Measurements from ENCODE around the gene ADAMTS16. TPM values are rescaled to one million over a fixed set of nuclear protein-coding genes. Genes with fewer than 3 reads are reported as not detected.

ADAMTS16 gene
- total RNA-seq, 1 donor from 2014 or later: 5.7 TPM

- H3K27ac ChIP-seq (ENCODE audit: low read depth, low read length): no peak overlapping the region
- no peaks in the 10 kb centered on the region for H3K36me3 ChIP-seq (ENCODE audit: control insufficient read depth in 3 of 3, insufficient read depth in 3 of 3, low read length in 3 of 3)
- no peaks in the 10 kb centered on the region for H3K27me3 ChIP-seq (ENCODE audit: control insufficient read depth in 3 of 3, insufficient read depth in 3 of 3, low read length in 3 of 3)
- H3K9me3 ChIP-seq (ENCODE audit: control insufficient read depth in 3 of 3, low read length in 3 of 3): no peaks in the 10 kb centered on the region
- H3K4me1 ChIP-seq (ENCODE audit: control insufficient read depth in 3 of 3, insufficient read depth in 3 of 3, low read length in 3 of 3): peaks cover 0 to 2% (median 0%) of the 10 kb centered on the region in 3 donors
- H3K4me3 ChIP-seq (ENCODE audit: low read length in 3 of 3): no peak overlapping the region
- no peak overlapping the region for H3K9ac ChIP-seq (ENCODE audit: low read depth in 1 of 3, low read length in 3 of 3)
Measured at GRCh38 chr5:5291357-5291756, 151.2 kb downstream of the ADAMTS16 start.

GRCh38 chr5:5293029-5293428 is 152.9 kb downstream of the ADAMTS16 start:
- H3K4me3 ChIP-seq (ENCODE audit: low read length in 3 of 3): no peak overlapping the region
- H3K9ac ChIP-seq (ENCODE audit: low read depth in 1 of 3, low read length in 3 of 3): no peak overlapping the region
- H3K9me3 ChIP-seq (ENCODE audit: control insufficient read depth in 3 of 3, low read length in 3 of 3): no peaks in the 10 kb centered on the region
- peaks cover 0 to 2% (median 0%) of the 10 kb centered on the region in 3 donors for H3K4me1 ChIP-seq (ENCODE audit: control insufficient read depth in 3 of 3, insufficient read depth in 3 of 3, low read length in 3 of 3)
- no peaks in the 10 kb centered on the region for H3K36me3 ChIP-seq (ENCODE audit: control insufficient read depth in 3 of 3, insufficient read depth in 3 of 3, low read length in 3 of 3)
- no peaks in the 10 kb centered on the region for H3K27me3 ChIP-seq (ENCODE audit: control insufficient read depth in 3 of 3, insufficient read depth in 3 of 3, low read length in 3 of 3)
- no peak overlapping the region for H3K27ac ChIP-seq (ENCODE audit: low read depth, low read length)

GRCh38 chr5:5294429-5294828 is 154.3 kb downstream of the ADAMTS16 start:
- H3K27me3 ChIP-seq (ENCODE audit: control insufficient read depth in 3 of 3, insufficient read depth in 3 of 3, low read length in 3 of 3): no peaks in the 10 kb centered on the region
- no peaks in the 10 kb centered on the region for H3K9me3 ChIP-seq (ENCODE audit: control insufficient read depth in 3 of 3, low read length in 3 of 3)
- H3K4me3 ChIP-seq (ENCODE audit: low read length in 3 of 3): no peak overlapping the region
- peaks cover 0 to 2% (median 0%) of the 10 kb centered on the region in 3 donors for H3K4me1 ChIP-seq (ENCODE audit: control insufficient read depth in 3 of 3, insufficient read depth in 3 of 3, low read length in 3 of 3)
- no peak overlapping the region for H3K9ac ChIP-seq (ENCODE audit: low read depth in 1 of 3, low read length in 3 of 3)
- H3K36me3 ChIP-seq (ENCODE audit: control insufficient read depth in 3 of 3, insufficient read depth in 3 of 3, low read length in 3 of 3): no peaks in the 10 kb centered on the region
- H3K27ac ChIP-seq (ENCODE audit: low read depth, low read length): no peak overlapping the region

- Histone ChIP-seq H3K9me3 (ENCODE audit: control insufficient read depth in 3 of 3, low read length in 3 of 3) (no peaks in the 10 kb centered on the region), H3K27me3 (ENCODE audit: control insufficient read depth in 3 of 3, insufficient read depth in 3 of 3, low read length in 3 of 3) (no peaks in the 10 kb centered on the region), H3K4me1 (ENCODE audit: control insufficient read depth in 3 of 3, insufficient read depth in 3 of 3, low read length in 3 of 3) (peaks cover 0 to 2% (median 0%) of the 10 kb centered on the region in 3 donors), H3K9ac (ENCODE audit: low read depth in 1 of 3, low read length in 3 of 3) (no peak overlapping the region), H3K36me3 (ENCODE audit: control insufficient read depth in 3 of 3, insufficient read depth in 3 of 3, low read length in 3 of 3) (no peaks in the 10 kb centered on the region), H3K4me3 (ENCODE audit: low read length in 3 of 3) (no peak overlapping the region), H3K27ac (ENCODE audit: low read depth, low read length) (no peak overlapping the region)
Measured at GRCh38 chr5:5295351-5295750, 155.2 kb downstream of the ADAMTS16 start.

GRCh38 chr5:5296051-5296450 is 155.9 kb downstream of the ADAMTS16 start:
- Histone ChIP-seq H3K36me3 (ENCODE audit: control insufficient read depth in 3 of 3, insufficient read depth in 3 of 3, low read length in 3 of 3) (no peaks in the 10 kb centered on the region), H3K9me3 (ENCODE audit: control insufficient read depth in 3 of 3, low read length in 3 of 3) (no peaks in the 10 kb centered on the region), H3K27me3 (ENCODE audit: control insufficient read depth in 3 of 3, insufficient read depth in 3 of 3, low read length in 3 of 3) (no peaks in the 10 kb centered on the region), H3K4me1 (ENCODE audit: control insufficient read depth in 3 of 3, insufficient read depth in 3 of 3, low read length in 3 of 3) (peaks cover 0 to 2% (median 0%) of the 10 kb centered on the region in 3 donors), H3K27ac (ENCODE audit: low read depth, low read length) (no peak overlapping the region), H3K9ac (ENCODE audit: low read depth in 1 of 3, low read length in 3 of 3) (no peak overlapping the region), H3K4me3 (ENCODE audit: low read length in 3 of 3) (no peak overlapping the region)

GRCh38 chr5:5297432-5298067 is 157.4 kb downstream of the ADAMTS16 start:
- no peaks in the 10 kb centered on the region for H3K27me3 ChIP-seq (ENCODE audit: control insufficient read depth in 3 of 3, insufficient read depth in 3 of 3, low read length in 3 of 3)
- H3K4me3 ChIP-seq (ENCODE audit: low read length in 3 of 3): no peak overlapping the region
- peaks cover 0 to 5% (median 0%) of the 10 kb centered on the region in 3 donors for H3K9me3 ChIP-seq (ENCODE audit: control insufficient read depth in 3 of 3, low read length in 3 of 3)
- H3K4me1 ChIP-seq (ENCODE audit: control insufficient read depth in 3 of 3, insufficient read depth in 3 of 3, low read length in 3 of 3): peaks cover 0 to 2% (median 0%) of the 10 kb centered on the region in 3 donors
- no peak overlapping the region for H3K9ac ChIP-seq (ENCODE audit: low read depth in 1 of 3, low read length in 3 of 3)
- H3K27ac ChIP-seq (ENCODE audit: low read depth, low read length): no peak overlapping the region
- H3K36me3 ChIP-seq (ENCODE audit: control insufficient read depth in 3 of 3, insufficient read depth in 3 of 3, low read length in 3 of 3): no peaks in the 10 kb centered on the region

- no peak overlapping the region for H3K9ac ChIP-seq (ENCODE audit: low read depth in 1 of 3, low read length in 3 of 3)
- no peak overlapping the region for H3K27ac ChIP-seq (ENCODE audit: low read depth, low read length)
- peaks cover 0 to 5% (median 0%) of the 10 kb centered on the region in 3 donors for H3K9me3 ChIP-seq (ENCODE audit: control insufficient read depth in 3 of 3, low read length in 3 of 3)
- no peaks in the 10 kb centered on the region for H3K27me3 ChIP-seq (ENCODE audit: control insufficient read depth in 3 of 3, insufficient read depth in 3 of 3, low read length in 3 of 3)
- peaks cover 0 to 2% (median 0%) of the 10 kb centered on the region in 3 donors for H3K4me1 ChIP-seq (ENCODE audit: control insufficient read depth in 3 of 3, insufficient read depth in 3 of 3, low read length in 3 of 3)
- no peaks in the 10 kb centered on the region for H3K36me3 ChIP-seq (ENCODE audit: control insufficient read depth in 3 of 3, insufficient read depth in 3 of 3, low read length in 3 of 3)
- no peak overlapping the region for H3K4me3 ChIP-seq (ENCODE audit: low read length in 3 of 3)
Measured at GRCh38 chr5:5298068-5298633, 158.0 kb downstream of the ADAMTS16 start.

GRCh38 chr5:5298841-5299541 is 158.9 kb downstream of the ADAMTS16 start:
- H3K27ac ChIP-seq (ENCODE audit: low read depth, low read length): no peak overlapping the region
- no peak overlapping the region for H3K9ac ChIP-seq (ENCODE audit: low read depth in 1 of 3, low read length in 3 of 3)
- no peaks in the 10 kb centered on the region for H3K36me3 ChIP-seq (ENCODE audit: control insufficient read depth in 3 of 3, insufficient read depth in 3 of 3, low read length in 3 of 3)
- no peak overlapping the region for H3K4me3 ChIP-seq (ENCODE audit: low read length in 3 of 3)
- peaks cover 0 to 5% (median 0%) of the 10 kb centered on the region in 3 donors for H3K9me3 ChIP-seq (ENCODE audit: control insufficient read depth in 3 of 3, low read length in 3 of 3)
- peaks cover 0 to 3% (median 2%) of the 10 kb centered on the region in 3 donors for H3K4me1 ChIP-seq (ENCODE audit: control insufficient read depth in 3 of 3, insufficient read depth in 3 of 3, low read length in 3 of 3)
- H3K27me3 ChIP-seq (ENCODE audit: control insufficient read depth in 3 of 3, insufficient read depth in 3 of 3, low read length in 3 of 3): no peaks in the 10 kb centered on the region

- Histone ChIP-seq H3K9ac (ENCODE audit: low read depth in 1 of 3, low read length in 3 of 3) (no peak overlapping the region), H3K27me3 (ENCODE audit: control insufficient read depth in 3 of 3, insufficient read depth in 3 of 3, low read length in 3 of 3) (no peaks in the 10 kb centered on the region), H3K4me1 (ENCODE audit: control insufficient read depth in 3 of 3, insufficient read depth in 3 of 3, low read length in 3 of 3) (peaks cover 0 to 16% (median 7%) of the 10 kb centered on the region in 3 donors), H3K9me3 (ENCODE audit: control insufficient read depth in 3 of 3, low read length in 3 of 3) (peaks cover 0 to 5% (median 0%) of the 10 kb centered on the region in 3 donors), H3K27ac (ENCODE audit: low read depth, low read length) (no peak overlapping the region), H3K4me3 (ENCODE audit: low read length in 3 of 3) (no peak overlapping the region), H3K36me3 (ENCODE audit: control insufficient read depth in 3 of 3, insufficient read depth in 3 of 3, low read length in 3 of 3) (no peaks in the 10 kb centered on the region)
Measured at GRCh38 chr5:5301176-5301575, 161.0 kb downstream of the ADAMTS16 start.

GRCh38 chr5:5302201-5302600 is 162.1 kb downstream of the ADAMTS16 start:
- Histone ChIP-seq H3K9ac (ENCODE audit: low read depth in 1 of 3, low read length in 3 of 3) (no peak overlapping the region), H3K4me1 (ENCODE audit: control insufficient read depth in 3 of 3, insufficient read depth in 3 of 3, low read length in 3 of 3) (peaks cover 3 to 16% (median 10%) of the 10 kb centered on the region in 3 donors), H3K9me3 (ENCODE audit: control insufficient read depth in 3 of 3, low read length in 3 of 3) (peaks cover 0 to 5% (median 0%) of the 10 kb centered on the region in 3 donors), H3K27ac (ENCODE audit: low read depth, low read length) (no peak overlapping the region), H3K36me3 (ENCODE audit: control insufficient read depth in 3 of 3, insufficient read depth in 3 of 3, low read length in 3 of 3) (no peaks in the 10 kb centered on the region), H3K27me3 (ENCODE audit: control insufficient read depth in 3 of 3, insufficient read depth in 3 of 3, low read length in 3 of 3) (no peaks in the 10 kb centered on the region), H3K4me3 (ENCODE audit: low read length in 3 of 3) (no peak overlapping the region)

Data from skeletal muscle tissue (tissue), 4 donors.